IMR-90 (cell line): ENCODE results near the gene SHE. TPM values are rescaled to one million over a fixed set of nuclear protein-coding genes. Genes with fewer than 3 reads are reported as not detected.

Experiments used
- ATAC-seq: fragments of 200-7000 bp; cut with Tn5 transposase; 2 replicates; pipeline ENCODE4 v1.9.1; 2020; ENCODE audit warnings: low read depth, mild to moderate bottlenecking, moderate library complexity
- BruUV-seq: library from RNA; stranded (reverse); fragments of 400-500 nt; replicated peaks from 2 replicates; lab custom pipeline; 2021; lab: Mats Ljungman, UMichigan
- CTCF ChIA-PET: fragments of 300-600 bp; formaldehyde crosslinking; extraction: SDS; loops from one replicate; lab custom pipeline; 2021; ENCODE audit warnings: antibody characterized with exemption; lab: Yijun Ruan, JAX
- POLR2A ChIA-PET: fragments of 300-600 bp; sonication (Branson Sonifier 250); formaldehyde crosslinking; loops from one replicate; lab custom pipeline; 2022; ENCODE audit warnings: antibody characterized with exemption; ENCODE audit not compliant: unreplicated experiment; lab: Charles Lee
- DNase-seq: peaks from one replicate; pipeline ENCODE4 v3.0.0; 2013
- H2AFZ ChIP-seq: replicated peaks from 2 replicates; pipeline ENCODE3; 2013; ENCODE audit warnings: low read length, mild to moderate bottlenecking; ENCODE audit not compliant: poor library complexity
- H2AK5ac ChIP-seq: 2 replicates; pipeline ENCODE4 v1.6.1; 2013; ENCODE audit warnings: low read depth, low read length, inconsistent platforms
- H2AK9ac ChIP-seq: replicated peaks from 2 replicates; pipeline ENCODE3; 2013; ENCODE audit warnings: mild to moderate bottlenecking, low read depth, low read length, moderate library complexity; ENCODE audit not compliant: poor library complexity
- H2BK120ac ChIP-seq: 2 replicates; pipeline ENCODE4 v1.6.1; 2013; ENCODE audit warnings: low read depth, low read length, inconsistent platforms
- H2BK15ac ChIP-seq: 3 replicates; pipeline ENCODE4 v1.6.1; 2013; ENCODE audit warnings: low read depth, low read length, inconsistent platforms
- H2BK20ac ChIP-seq: 2 replicates; pipeline ENCODE4 v1.6.1; 2013; ENCODE audit warnings: low read depth, mild to moderate bottlenecking, inconsistent platforms, low read length, moderate library complexity
- H2BK5ac ChIP-seq: 2 replicates; pipeline ENCODE4 v1.6.1; 2013; ENCODE audit warnings: mild to moderate bottlenecking, low read depth, low read length, inconsistent platforms; ENCODE audit not compliant: poor library complexity, severe bottlenecking
- H3K14ac ChIP-seq: replicated peaks from 2 replicates; pipeline ENCODE4 v1.6.1; 2013; ENCODE audit warnings: low read depth, low read length, inconsistent platforms
- H3K18ac ChIP-seq: 2 replicates; pipeline ENCODE4 v1.6.1; 2013; ENCODE audit warnings: low read depth, low read length, control low read depth
- H3K23ac ChIP-seq: 2 replicates; pipeline ENCODE4 v1.6.1; 2013; ENCODE audit warnings: low read depth, low read length, inconsistent platforms
- H3K27ac ChIP-seq: 2 replicates; pipeline ENCODE4 v1.5.1; 2013; ENCODE audit warnings: mild to moderate bottlenecking, control low read depth, low read length; ENCODE audit not compliant: insufficient read depth
- H3K27me3 ChIP-seq: 2 replicates; pipeline ENCODE4 v1.6.1; 2013; ENCODE audit warnings: low read length; ENCODE audit not compliant: control insufficient read depth, insufficient read depth
- H3K36me3 ChIP-seq: 2 replicates; pipeline ENCODE4 v1.6.1; 2013; ENCODE audit warnings: low read length, mixed read lengths; ENCODE audit not compliant: control insufficient read depth, insufficient read depth
- H3K4ac ChIP-seq: 2 replicates; pipeline ENCODE4 v1.6.1; 2013; ENCODE audit warnings: low read depth, low read length, inconsistent platforms
- H3K4me1 ChIP-seq: 2 replicates; pipeline ENCODE4 v1.6.1; 2013; ENCODE audit warnings: low read length, mixed read lengths; ENCODE audit not compliant: control insufficient read depth, insufficient read depth
- H3K4me2 ChIP-seq: 2 replicates; pipeline ENCODE4 v1.6.1; 2013; ENCODE audit warnings: low read depth, mild to moderate bottlenecking, control low read depth, low read length, moderate library complexity
- H3K4me3 ChIP-seq: 2 replicates; pipeline ENCODE4 v1.5.1; 2013; ENCODE audit warnings: low read depth, mild to moderate bottlenecking, control low read depth, low read length, moderate library complexity; ENCODE audit not compliant: insufficient read depth
- H3K56ac ChIP-seq: 2 replicates; pipeline ENCODE4 v1.6.1; 2013; ENCODE audit warnings: low read length, inconsistent platforms; ENCODE audit not compliant: insufficient read depth; ENCODE audit errors: extremely low read depth
- H3K79me1 ChIP-seq, 2 experiments: 2 replicates each; pipeline ENCODE4 v1.6.1; 2013; ENCODE audit warnings: low read length in 2 of 2, inconsistent platforms in 1 of 2, low read depth in 1 of 2
- H3K9ac ChIP-seq: 2 replicates; pipeline ENCODE4 v1.6.1; 2013; ENCODE audit warnings: low read depth, low read length, control low read depth
- H3K9me1 ChIP-seq: 2 replicates; pipeline ENCODE4 v1.6.1; 2013; ENCODE audit warnings: low read length, inconsistent platforms; ENCODE audit not compliant: insufficient read depth
- H3K9me3 ChIP-seq: 2 replicates; pipeline ENCODE4 v1.6.1; 2013; ENCODE audit warnings: low read length; ENCODE audit not compliant: control insufficient read depth, insufficient read depth
- H4K20me1 ChIP-seq: 2 replicates; pipeline ENCODE4 v1.6.1; 2013; ENCODE audit warnings: low read length, inconsistent platforms; ENCODE audit not compliant: insufficient read depth
- H4K5ac ChIP-seq: 2 replicates; pipeline ENCODE4 v1.6.1; 2013; ENCODE audit warnings: mild to moderate bottlenecking, low read depth, low read length, control low read depth
- H4K8ac ChIP-seq, 2 experiments: 2 replicates each; pipeline ENCODE4 v1.6.1; 2013; ENCODE audit warnings: low read depth in 2 of 2, low read length in 2 of 2, control low read depth in 1 of 2, inconsistent platforms in 1 of 2
- H4K91ac ChIP-seq: 2 replicates; pipeline ENCODE4 v1.6.1; 2013; ENCODE audit warnings: low read depth, low read length, inconsistent platforms; ENCODE audit not compliant: insufficient read depth
- BHLHE40 ChIP-seq: fragments of 150-350 bp; IDR thresholded peaks from 2 replicates; pipeline ENCODE4 v1.6.1; 2016; ENCODE audit warnings: mild to moderate bottlenecking, low read depth, low read length
- CEBPB ChIP-seq: IDR thresholded peaks from 2 replicates; pipeline ENCODE4 v1.6.1; 2012; ENCODE audit warnings: low read depth, low read length, improper control_type of control experiment
- CTCF ChIP-seq: conservative IDR thresholded peaks from 2 replicates; pipeline ENCODE4 v1.5.1; 2012; ENCODE audit warnings: mild to moderate bottlenecking, low read depth, low read length, improper control_type of control experiment
- FOS ChIP-seq: fragments of 150-350 bp; IDR thresholded peaks from 2 replicates; pipeline ENCODE4 v1.6.1; 2016; ENCODE audit warnings: low read depth, low read length
- MAFK ChIP-seq: IDR thresholded peaks from 2 replicates; pipeline ENCODE4 v1.6.1; 2012; ENCODE audit warnings: low read depth, low read length, improper control_type of control experiment
- MXI1 ChIP-seq: IDR thresholded peaks from 2 replicates; pipeline ENCODE4 v1.6.1; 2012; ENCODE audit warnings: low read depth, mild to moderate bottlenecking, low read length, moderate library complexity, borderline replicate concordance
- POLR2A ChIP-seq: IDR thresholded peaks from 2 replicates; pipeline ENCODE4 v1.6.1; 2012; ENCODE audit warnings: mild to moderate bottlenecking, low read depth, low read length
- RAD21 ChIP-seq: IDR thresholded peaks from 2 replicates; pipeline ENCODE4 v1.6.1; 2012; ENCODE audit warnings: low read length, improper control_type of control experiment
- SMC3 ChIP-seq: fragments of 150-350 bp; IDR thresholded peaks from 2 replicates; pipeline ENCODE4 v1.6.1; 2016; ENCODE audit warnings: low read depth, mild to moderate bottlenecking, antibody characterized with exemption, low read length, moderate library complexity
- USF2 ChIP-seq: fragments of 150-350 bp; IDR thresholded peaks from 2 replicates; pipeline ENCODE4 v1.6.1; 2017; ENCODE audit warnings: mild to moderate bottlenecking, antibody characterized with exemption, low read length, low read depth
- WGBS, 2 experiments: methylation state at CpG; one replicate each; pipeline versions ENCODE4 v1.1.5 to v1.1.7; 2013; ENCODE audit warnings: missing lambda C conversion rate in 2 of 2; ENCODE audit not compliant: insufficient read length in 1 of 2; ENCODE audit errors: extremely low coverage in 2 of 2; 5-methylcytosine and 5-hydroxymethylcytosine counted together
- dilution Hi-C: fragments of 300-500 bp; cut with HindIII; formaldehyde crosslinking; loops from one replicate; pipeline ENCODE4 v1.14.3; 2018; ENCODE audit warnings: low sequenced_read_pairs; ENCODE audit not compliant: unreplicated experiment
- in situ Hi-C: fragments of 300-500 bp; cut with MboI; formaldehyde crosslinking; loops from 3 replicates; pipeline ENCODE4 v1.14.3; 2019; ENCODE audit warnings: low sequenced_read_pairs, inconsistent platforms, mixed read lengths
- intact Hi-C: fragments of 100-400 bp; cut with micrococcal nuclease; formaldehyde crosslinking; loops from 2 replicates; pipeline ENCODE4 v1.10.0; 2022
- polyA plus RNA-seq, 3 experiments: library from polyadenylated mRNA; depleted of rRNA; stranded (reverse); fragments of >200 nt; gene quantifications; 2 replicates each; pipeline ENCODE4 v1.2.3, GENCODE V29; 2012; ENCODE audit warnings: low replicate concordance in 1 of 3
- total RNA-seq: library from RNA; depleted of rRNA; stranded (reverse); fragments of >200 nt; gene quantifications from 2 replicates; pipeline ENCODE4 v1.2.3, GENCODE V29; 2012

Gene SHE
- total and polyA plus RNA-seq, 2 of the 4 experiments (the other 2 are of a cell fraction) = not detected

GRCh38 chr1:154466921-154467417 is 35.2 kb downstream of the SHE start:
- BruUV-seq = TSS peak; percentile 38
- no peak for TF ChIP-seq POLR2A
- TF ChIP-seq SMC3 = no peak
- TF ChIP-seq CTCF = no peak
- no peak for TF ChIP-seq MXI1
- TF ChIP-seq RAD21 = no peak
- TF ChIP-seq MAFK = no peak
- TF ChIP-seq FOS = no peak
- TF ChIP-seq CEBPB = no peak
- no peak for TF ChIP-seq BHLHE40
- no peak for TF ChIP-seq USF2
- Histone ChIP-seq H2BK5ac (no peak overlapping the region), H2BK120ac (no peak overlapping the region), H3K56ac (no peak overlapping the region), H3K27me3 (no peaks in the 10 kb centered on the region; the same call in 1 of the 2 replicates), H3K79me1 (no peaks in the 10 kb centered on the region), H4K8ac (no peak overlapping the region), H2BK20ac (no peak overlapping the region), H3K27ac (no peak overlapping the region), H3K4me3 (no peak overlapping the region), H2AK5ac (no peak overlapping the region), H3K14ac (no peak overlapping the region), H3K4ac (no peak overlapping the region), H3K36me3 (peaks cover 13% of the 10 kb centered on the region; the same call in 1 of the 2 replicates), H2BK15ac (no peak overlapping the region), H3K9ac (no peak overlapping the region), H4K5ac (no peak overlapping the region), H4K91ac (no peak overlapping the region), H3K9me1 (peaks cover 6% of the 10 kb centered on the region), H3K4me1 (peaks cover 8% of the 10 kb centered on the region), H4K20me1 (no peaks in the 10 kb centered on the region), H3K9me3 (no peaks in the 10 kb centered on the region; the same call in 1 of the 2 replicates), H2AK9ac (no peak overlapping the region), H3K18ac (no peak overlapping the region), H3K4me2 (no peak overlapping the region), H2AFZ (no peak overlapping the region), H3K23ac (no peak overlapping the region)
- DNase-seq (no peak), ATAC-seq (no peak)
- dilution Hi-C loops = no loop called here
- ChIA-PET POLR2A (no interaction called here), CTCF (no interaction called here)
- in situ Hi-C loops = no loop called here
- intact Hi-C loops = no loop called here
- WGBS, 2 experiments = 70% methylated on average over 2 of the region's 8 CpGs; no CpG with 5 or more reads in 1 of the 2 experiments
